Superior temporal gyrus (tissue), 1 donor: ENCODE data around the gene METTL26.

Experiments used
- DNase-seq: peaks from one replicate; pipeline ENCODE4 v3.0.0-alpha.2; 2016; ENCODE audit errors: extremely low spot score

METTL26 gene

GRCh38 chr16:674968-675883 lies 39.1 kb upstream of the METTL26 start, which contains the start of gene RHBDL1:
Gene RHBDL1, plus strand, starts transcription at chr16:675671. Its CDS starts 120 bp downstream, at chr16:675791.
- no peak for DNase-seq

GRCh38 chr16:674214-674881 lies 38.2 kb upstream of the METTL26 start:
- DNase-seq = no peak

- no peak for DNase-seq
Measured at GRCh38 chr16:673399-673991, 37.4 kb upstream of the METTL26 start.

- no peak for DNase-seq
Measured at GRCh38 chr16:672851-673250, 36.7 kb upstream of the METTL26 start.

GRCh38 chr16:672371-672770 lies 36.3 kb upstream of the METTL26 start:
- DNase-seq = no peak

- no peak for DNase-seq
Measured at GRCh38 chr16:671353-672131, 35.4 kb upstream of the METTL26 start.

- no peak for DNase-seq
Measured at GRCh38 chr16:670485-671352, 34.6 kb upstream of the METTL26 start.

GRCh38 chr16:669666-670065 lies 33.6 kb upstream of the METTL26 start:
- DNase-seq = no peak

- DNase-seq = no peak
Measured at GRCh38 chr16:668519-669171, 32.5 kb upstream of the METTL26 start.

- peak; percentile 93 for DNase-seq
Measured at GRCh38 chr16:667780-668518, 31.8 kb upstream of the METTL26 start, which contains the start of gene RHOT2. Gene RHOT2, plus strand, starts transcription at chr16:668132. Its CDS starts 68 bp downstream, at chr16:668200.

- DNase-seq = no peak
Measured at GRCh38 chr16:667113-667779, 31.1 kb upstream of the METTL26 start.

GRCh38 chr16:666572-666971 lies 30.5 kb upstream of the METTL26 start:
- DNase-seq = no peak

GRCh38 chr16:662597-662996 lies 26.5 kb upstream of the METTL26 start:
- no peak for DNase-seq

- DNase-seq = no peak
Measured at GRCh38 chr16:662095-662494, 26.0 kb upstream of the METTL26 start.

- no peak for DNase-seq
Measured at GRCh38 chr16:661184-661821, 25.2 kb upstream of the METTL26 start.

GRCh38 chr16:660459-661183 lies 24.5 kb upstream of the METTL26 start:
- DNase-seq = peak; percentile 81

- no peak for DNase-seq
Measured at GRCh38 chr16:660132-660458, 24.0 kb upstream of the METTL26 start.

- DNase-seq = no peak
Measured at GRCh38 chr16:659618-660017, 23.5 kb upstream of the METTL26 start.
